Naive thymus-derived CD4-positive, alpha-beta T cell (primary cell): ENCODE results near the gene TPCN1. TPM values are rescaled to one million over a fixed set of nuclear protein-coding genes. Genes with fewer than 3 reads are reported as not detected.
A peak's percentile ranks its signal among the peaks of the same experiment; 100 is the strongest.

Source experiments
- ATAC-seq: fragments of 150-1000 bp; cut with Tn5 transposase; 2 replicates; pipeline ENCODE4 v1.10.0; 2021; ENCODE audit warnings: mild to moderate bottlenecking, moderate library complexity
- CTCF ChIA-PET: fragments of 350-600 bp; sonication (Branson Sonifier 250); formaldehyde crosslinking; loops from one replicate; lab custom pipeline; 2021; ENCODE audit warnings: antibody characterized with exemption; lab: Charles Lee
- POLR2A ChIA-PET: fragments of 350-600 bp; sonication (Branson Sonifier 250); formaldehyde crosslinking; loops from one replicate; lab custom pipeline; 2021; ENCODE audit warnings: antibody characterized with exemption, inconsistent platforms; lab: Charles Lee
- DNase-seq, 9 donors: peaks; one replicate each; pipeline versions ENCODE4 v3.0.0 to v3.0.0-alpha.2; 2020 to 2022; ENCODE audit warnings: mixed read lengths in 1 of 9
- H3K27ac ChIP-seq: one replicate; pipeline ENCODE4 v1.7.0; 2013; ENCODE audit warnings: mild to moderate bottlenecking, low read depth, low read length, moderate library complexity
- H3K27me3 ChIP-seq, 2 donors: one replicate each; pipeline ENCODE4 v1.7.0; 2013; ENCODE audit warnings: low read length in 2 of 2, mild to moderate bottlenecking in 2 of 2, moderate library complexity in 2 of 2; ENCODE audit not compliant: control insufficient read depth in 2 of 2, insufficient read depth in 2 of 2
- H3K36me3 ChIP-seq, 3 experiments: 1 replicate in 2 of 3; 2 replicates in 1 of 3; pipeline ENCODE4 v1.7.0; 2013; ENCODE audit warnings: low read length in 3 of 3, mild to moderate bottlenecking in 3 of 3, moderate library complexity in 1 of 3; ENCODE audit not compliant: insufficient read depth in 3 of 3, control insufficient read depth in 2 of 3
- H3K4me1 ChIP-seq, 2 donors: one replicate each; pipeline ENCODE4 v1.7.0; 2013; ENCODE audit warnings: low read length in 2 of 2, mild to moderate bottlenecking in 2 of 2, moderate library complexity in 1 of 2; ENCODE audit not compliant: control insufficient read depth in 2 of 2, insufficient read depth in 2 of 2
- H3K4me3 ChIP-seq: 2 replicates; pipeline ENCODE4 v1.7.0; 2013; ENCODE audit warnings: mild to moderate bottlenecking, low read length
- H3K9me3 ChIP-seq, 3 experiments: 1 replicate in 2 of 3; 2 replicates in 1 of 3; pipeline ENCODE4 v1.7.0; 2013; ENCODE audit warnings: low read length in 3 of 3; ENCODE audit not compliant: control insufficient read depth in 2 of 3
- H3K27ac Mint-ChIP-seq, 9 donors: one replicate each; pipeline ENCODE4 v1.8.0; 2020 to 2022; ENCODE audit warnings: mixed read lengths in 9 of 9, mild to moderate bottlenecking in 8 of 9, moderate library complexity in 5 of 9, inconsistent platforms in 2 of 9
- H3K27me3 Mint-ChIP-seq, 5 donors: one replicate each; pipeline ENCODE4 v1.8.0; 2021 to 2022; ENCODE audit warnings: mixed read lengths in 5 of 5, mild to moderate bottlenecking in 1 of 5
- H3K36me3 Mint-ChIP-seq, 5 donors: one replicate each; pipeline ENCODE4 v1.8.0; 2020 to 2022; ENCODE audit warnings: mixed read lengths in 5 of 5, mild to moderate bottlenecking in 3 of 5, inconsistent platforms in 1 of 5
- H3K4me1 Mint-ChIP-seq, 7 donors: one replicate each; pipeline ENCODE4 v1.8.0; 2020 to 2022; ENCODE audit warnings: mixed read lengths in 7 of 7, mild to moderate bottlenecking in 3 of 7, inconsistent platforms in 1 of 7
- H3K4me3 Mint-ChIP-seq, 10 donors: one replicate each; pipeline ENCODE4 v1.8.0; 2020 to 2022; ENCODE audit warnings: mild to moderate bottlenecking in 10 of 10, mixed read lengths in 10 of 10, moderate library complexity in 6 of 10, inconsistent platforms in 2 of 10
- H3K9me3 Mint-ChIP-seq, 11 donors: one replicate each; pipeline ENCODE4 v1.8.0; 2020 to 2022; ENCODE audit warnings: mixed read lengths in 11 of 11, mild to moderate bottlenecking in 4 of 11, inconsistent platforms in 1 of 11, moderate library complexity in 1 of 11
- intact Hi-C, 2 donors: fragments of 100-400 bp; cut with micrococcal nuclease; formaldehyde crosslinking; loops; one replicate each; pipeline ENCODE4 v1.15.1; 2023
- polyA plus RNA-seq, 2 donors: library from polyadenylated mRNA; unstranded; fragments of 300-500 nt; fragmentation: Illumina TruSeq; gene quantifications; one replicate each; pipeline ENCODE4 v1.2.3, GENCODE V29; 2021
- total RNA-seq, 6 experiments: library from RNA in 5 of 6; stranded (reverse) in 5 of 6; gene quantifications; 1 replicate in 5 of 6; 2 replicates in 1 of 6; pipeline ENCODE4 v1.2.3 and lab custom pipeline; 2021 to 2026

The TPCN1 gene
- total and polyA plus RNA-seq, 7 experiments from 2014 or later, result 15.3 to 124 (median 97.2) TPM

DNA sequence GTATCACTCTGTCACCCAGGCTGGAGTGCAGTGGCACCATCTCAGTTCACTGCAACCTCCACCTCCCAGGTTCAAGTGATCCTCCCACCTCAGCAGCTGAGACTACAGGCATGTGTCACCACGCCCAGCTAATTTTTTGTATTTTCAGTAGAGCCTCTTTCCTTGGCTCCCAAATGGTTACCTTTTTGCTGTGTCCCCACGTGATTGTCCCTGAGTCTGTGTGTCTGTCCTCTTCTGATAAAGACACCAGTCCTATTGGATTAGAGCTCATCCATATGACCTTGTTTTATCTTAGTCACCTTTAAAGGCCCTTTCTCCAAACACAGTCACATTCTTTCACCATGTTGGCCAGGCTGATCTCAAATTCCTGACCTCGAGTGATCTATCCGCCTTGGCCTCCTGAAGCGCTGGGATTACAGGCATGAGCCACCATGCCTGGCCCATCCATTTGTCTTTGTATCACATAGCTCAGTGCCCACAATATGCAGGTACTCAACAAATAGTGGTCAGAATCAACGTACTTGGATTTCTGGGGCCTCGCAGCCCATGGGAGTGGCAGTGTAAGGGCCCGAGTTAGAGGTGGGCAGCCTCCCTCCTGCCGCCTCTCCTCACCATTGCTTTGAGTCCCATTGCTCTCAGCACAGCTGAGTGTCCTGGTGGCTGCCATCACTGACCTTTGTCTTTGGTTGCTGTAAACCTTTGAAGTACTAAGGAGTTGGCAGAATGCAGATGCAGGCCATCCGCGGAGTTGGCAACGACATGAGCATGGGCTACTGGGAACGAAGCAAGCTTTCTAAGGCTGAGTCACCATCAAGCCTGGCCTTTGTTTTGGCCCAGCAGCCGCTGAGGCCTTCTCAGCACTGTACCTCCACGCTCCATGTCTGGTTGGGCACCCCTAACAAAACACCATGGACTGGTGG is 9.3 kb downstream of the TPCN1 start:
- Histone ChIP-seq H3K27me3 (no peaks in the 10 kb centered on the region), H3K9me3 (no peaks in the 10 kb centered on the region), H3K4me1 (peaks cover 7 to 54% of the 10 kb centered on the region in 2 donors), H3K27ac (peak overlapping the region; percentile 51), H3K36me3 (peaks cover 0 to 45% (median 13%) of the 10 kb centered on the region in 3 experiments), H3K4me3 (no peak overlapping the region)
- H3K27me3 Mint-ChIP-seq, result no peaks in the 10 kb centered on the region
- DNase-seq (no peak), ATAC-seq (no peak)
- intact Hi-C loops, result loop anchor here in 1 of 2 donors (5.0 kb wide), 2 partner anchors 47 to 72 kb away; no protein-coding TSS in a partner anchor
- H3K36me3 Mint-ChIP-seq, result peaks cover 5 to 40% (median 34%) of the 10 kb centered on the region in 5 donors
- peak overlapping the region; percentile 36 to 92 (median 77) for H3K27ac Mint-ChIP-seq
- H3K9me3 Mint-ChIP-seq, result no peaks in the 10 kb centered on the region
- H3K4me3 Mint-ChIP-seq, result peak overlapping the region; percentile 32 to 79 (median 65)
- ChIA-PET CTCF (interaction anchor here (1.0 to 3.5 kb wide), 2 partner anchors 7 to 69 kb away, joined by 4 to 17 read pairs; no protein-coding TSS in a partner anchor), POLR2A (interaction anchor here (0.6 to 6.3 kb wide), 4 partner anchors 8 to 44 kb away, joined by 3 to 51 read pairs (median 4); partner anchors contain the start of genes DDX54, RITA1 and TPCN1)
- H3K4me1 Mint-ChIP-seq, result peaks cover 44 to 79% (median 64%) of the 10 kb centered on the region in 7 donors

DNA sequence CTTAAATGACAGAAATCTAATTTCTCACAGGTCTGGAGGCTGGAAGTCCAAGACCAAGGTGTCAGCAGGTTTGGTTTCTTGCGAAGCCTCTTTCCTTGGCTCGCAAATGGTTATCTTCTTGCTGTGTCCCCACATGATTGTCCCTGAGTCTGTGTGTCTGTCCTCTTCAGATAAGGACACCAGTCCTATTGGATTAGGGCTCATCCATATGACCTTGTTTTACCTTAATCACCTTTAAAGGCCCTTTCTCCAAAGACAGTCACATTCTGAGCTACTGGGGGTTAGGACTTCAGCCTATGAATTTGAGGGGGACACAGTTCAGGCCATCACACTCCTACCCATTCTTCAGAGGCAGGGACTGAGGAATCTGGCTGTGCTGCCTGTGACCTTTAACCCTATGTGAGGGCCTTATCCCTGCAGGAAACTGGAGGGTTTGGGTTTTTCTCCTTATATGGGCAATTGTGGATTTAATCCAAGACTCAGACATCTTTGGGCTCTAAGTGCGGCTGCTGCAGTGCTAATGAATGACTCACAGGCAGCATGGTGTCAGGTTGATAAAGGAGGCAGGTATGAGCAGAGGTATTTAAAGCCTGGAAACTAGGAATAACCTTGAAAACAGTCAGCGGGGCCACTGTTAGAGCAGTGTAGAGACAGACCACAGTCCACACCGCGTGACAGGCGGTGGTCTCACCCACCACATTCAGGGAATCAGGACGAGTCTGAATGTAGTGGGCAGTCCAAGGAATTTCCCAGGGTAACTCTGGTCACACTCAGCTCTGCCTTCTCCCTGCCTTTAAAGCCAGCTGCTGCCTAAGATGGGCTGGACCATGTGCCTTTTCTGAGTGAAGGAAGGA is 10.2 kb downstream of the TPCN1 start:
- ChIA-PET CTCF (interaction anchor here (1.0 to 3.5 kb wide), 3 partner anchors 8 to 68 kb away, joined by 4 to 17 read pairs (median 6); no protein-coding TSS in a partner anchor), POLR2A (interaction anchor here (1.3 to 6.3 kb wide), 5 partner anchors 9 to 101 kb away, joined by 3 to 51 read pairs (median 4); partner anchors contain the start of gene TPCN1)
- no peak for ATAC-seq
- intact Hi-C loops, result loop anchor here (2.0 to 5.0 kb wide), 4 partner anchors 29 to 71 kb away; no protein-coding TSS in a partner anchor
- Mint-ChIP-seq H3K27ac (peak overlapping the region in 4 of 9 donors; percentile 22 to 76 (median 47)), H3K27me3 (no peaks in the 10 kb centered on the region), H3K4me1 (peaks cover 52 to 87% (median 68%) of the 10 kb centered on the region in 7 donors), H3K36me3 (peaks cover 5 to 41% (median 35%) of the 10 kb centered on the region in 5 donors), H3K4me3 (peak overlapping the region in 5 of 10 donors; percentile 3 to 83 (median 39)), H3K9me3 (no peaks in the 10 kb centered on the region)
- no peak for DNase-seq
- Histone ChIP-seq H3K4me3 (no peak overlapping the region), H3K9me3 (no peaks in the 10 kb centered on the region), H3K27me3 (no peaks in the 10 kb centered on the region), H3K36me3 (peaks cover 0 to 51% (median 13%) of the 10 kb centered on the region in 3 experiments), H3K4me1 (peaks cover 7 to 54% of the 10 kb centered on the region in 2 donors), H3K27ac (no peak overlapping the region)

- CTCF ChIA-PET, result interaction anchor here (0.6 to 3.5 kb wide), 7 partner anchors 9 to 193 kb away, joined by 3 to 17 read pairs (median 4); no protein-coding TSS in a partner anchor
- DNase-seq (no peak), ATAC-seq (no peak)
- H3K36me3 ChIP-seq, result peaks cover 0 to 44% (median 13%) of the 10 kb centered on the region in 3 experiments
- POLR2A ChIA-PET, result interaction anchor here (1.1 to 6.3 kb wide), 5 partner anchors 10 to 100 kb away, joined by 3 to 51 read pairs (median 4); partner anchors contain the start of gene TPCN1
- Mint-ChIP-seq H3K4me3 (peak overlapping the region; percentile 54 to 94 (median 84)), H3K9me3 (no peaks in the 10 kb centered on the region), H3K4me1 (peaks cover 56 to 93% (median 74%) of the 10 kb centered on the region in 7 donors), H3K36me3 (peaks cover 5 to 40% (median 33%) of the 10 kb centered on the region in 5 donors), H3K27me3 (no peaks in the 10 kb centered on the region), H3K27ac (peak overlapping the region; percentile 86 to 96 (median 93))
- no peaks in the 10 kb centered on the region for H3K27me3 ChIP-seq
- peaks cover 7 to 54% of the 10 kb centered on the region in 2 donors for H3K4me1 ChIP-seq
- intact Hi-C loops, result loop anchor here (2.0 to 5.0 kb wide), 4 partner anchors 29 to 70 kb away; no protein-coding TSS in a partner anchor
- H3K4me3 ChIP-seq, result peak overlapping the region; percentile 43
- peak overlapping the region; percentile 41 for H3K27ac ChIP-seq
- H3K9me3 ChIP-seq, result no peaks in the 10 kb centered on the region
Observed at GRCh38 chr12:113232089-113232839, 11.0 kb downstream of the TPCN1 start.

GRCh38 chr12:113232840-113233585 is 11.7 kb downstream of the TPCN1 start:
- peak overlapping the region; percentile 68 for H3K27ac ChIP-seq
- POLR2A ChIA-PET, result interaction anchor here (0.6 to 6.3 kb wide), 7 partner anchors 8 to 100 kb away, joined by 3 to 51 read pairs (median 4); partner anchors contain the start of gene TPCN1
- no peaks in the 10 kb centered on the region for H3K9me3 ChIP-seq
- H3K36me3 ChIP-seq, result peaks cover 0 to 39% (median 13%) of the 10 kb centered on the region in 3 experiments
- peak overlapping the region; percentile 86 to 96 (median 93) for H3K27ac Mint-ChIP-seq
- DNase-seq (peak; percentile 46 to 91 (median 83)), ATAC-seq (peak; percentile 95)
- H3K27me3 Mint-ChIP-seq, result no peaks in the 10 kb centered on the region
- CTCF ChIA-PET, result interaction anchor here (0.7 to 3.5 kb wide), 7 partner anchors 10 to 192 kb away, joined by 3 to 17 read pairs (median 6); no protein-coding TSS in a partner anchor
- intact Hi-C loops, result loop anchor here (1.0 to 5.0 kb wide), 9 partner anchors 12 to 125 kb away; partner anchors contain the start of genes SLC8B1 (in 2 of the 2), TPCN1 (in 2 of the 2), DDX54 (in 1 of the 2) and PLBD2 (in 1 of the 2)
- H3K4me3 Mint-ChIP-seq, result peak overlapping the region; percentile 81 to 94 (median 86)
- H3K4me3 ChIP-seq, result peak overlapping the region; percentile 43
- no peaks in the 10 kb centered on the region for H3K27me3 ChIP-seq
- H3K4me1 ChIP-seq, result peaks cover 7 to 60% of the 10 kb centered on the region in 2 donors
- peaks cover 59 to 93% (median 75%) of the 10 kb centered on the region in 7 donors for H3K4me1 Mint-ChIP-seq
- H3K36me3 Mint-ChIP-seq, result peaks cover 5 to 35% (median 25%) of the 10 kb centered on the region in 5 donors
- H3K9me3 Mint-ChIP-seq, result no peaks in the 10 kb centered on the region
